Measurements from ENCODE around the gene ATP5F1E. TPM values are rescaled to one million over a fixed set of nuclear protein-coding genes. Genes with fewer than 3 reads are reported as not detected.

Gene ATP5F1E
- total and polyA plus RNA-seq, 10 of the 15 experiments (the other 5 are each of a cell fraction or from before 2014, with no cell fraction given): 49.0 to 407 (median 117) TPM

DNA sequence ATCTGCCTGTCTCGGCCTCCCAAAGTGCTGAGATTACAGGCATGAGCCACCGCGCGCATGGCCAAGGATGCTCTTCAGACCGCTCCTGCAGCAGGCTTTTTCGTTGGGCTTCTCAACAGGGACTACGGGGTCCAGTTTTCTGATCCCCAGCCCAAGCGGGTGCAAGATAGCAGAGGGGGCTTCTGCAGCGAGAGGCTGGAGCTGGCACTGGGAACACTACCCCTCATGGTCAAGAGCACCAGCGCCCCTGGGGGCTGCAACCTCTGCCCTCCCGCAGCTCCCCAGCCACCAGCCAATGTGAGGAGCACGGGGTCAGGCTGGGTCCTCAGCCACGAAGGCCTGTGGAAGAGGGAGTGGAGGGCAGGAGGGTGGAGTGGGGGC lies 31.1 kb downstream of the ATP5F1E start:
- POLR2A ChIA-PET: interaction anchor here (0.7 kb wide), 1 partner anchor 28 kb away, joined by 8 read pairs; no protein-coding TSS in a partner anchor
- DNase-seq (ENCODE audit: low read depth, low spot score) (no peak), FAIRE-seq (no peak), ATAC-seq (no peak)
- no peak overlapping the region for H3K9ac ChIP-seq (ENCODE audit: control insufficient read depth, insufficient read depth, low read length)
- H3K27me3 ChIP-seq (replicated peaks in 1 of 2; ENCODE audit: control insufficient read depth in 2 of 2, insufficient read depth in 2 of 2, low read length in 1 of 2): no peaks in the 10 kb centered on the region
- WGBS (ENCODE audit: insufficient coverage, insufficient replicate concordance, low lambda C conversion rate, missing lambda C conversion rate): 88% methylated on average over 13 of the region's 13 CpGs
- H3K4me2 ChIP-seq (ENCODE audit: control insufficient read depth, insufficient read depth): no peak overlapping the region
- no peak overlapping the region for H2AFZ ChIP-seq (ENCODE audit: control insufficient read depth, low read depth, low read length)
- no TSS peak for BruUV-seq (replicated peaks)
- in situ Hi-C loops (cut with MboI): loop anchor here (10.0 kb wide), 2 partner anchors 546 to 1606 kb away; partner anchors contain the start of gene RBM38
- no peak overlapping the region for H3K27ac ChIP-seq (ENCODE audit: control insufficient read depth, insufficient read depth)
- H3K9me3 ChIP-seq (replicated peaks; ENCODE audit: control insufficient read depth, insufficient read depth, low read length): no peaks in the 10 kb centered on the region
- TF ChIP-seq ZNF384 (IDR thresholded peaks at IDR 0.05; ENCODE audit: borderline replicate concordance, low read depth, low read length): no peak
- no peak overlapping the region for H3K4me3 ChIP-seq
- peaks cover 42% of the 10 kb centered on the region for H3K79me2 ChIP-seq (ENCODE audit: control insufficient read depth, insufficient read depth, low read length)
- SMC1A ChIA-PET (ENCODE audit: uncharacterized antibody, unreplicated experiment): no interaction called here
- RAD21 ChIA-PET (ENCODE audit: unreplicated experiment): no interaction called here
- peaks cover 20% of the 10 kb centered on the region for H3K4me1 ChIP-seq (ENCODE audit: control insufficient read depth, insufficient read depth, low read length)
- peaks cover 31 to 44% of the 10 kb centered on the region in 2 experiments for H3K36me3 ChIP-seq (ENCODE audit: control insufficient read depth in 2 of 2, insufficient read depth in 2 of 2, low read length in 1 of 2)
- intact Hi-C loops (cut with micrococcal nuclease; ENCODE audit: unreplicated experiment): no loop called here
- CTCF ChIA-PET: no interaction called here
- H4K20me1 ChIP-seq (ENCODE audit: control insufficient read depth, insufficient read depth): peaks cover 5% of the 10 kb centered on the region

DNA sequence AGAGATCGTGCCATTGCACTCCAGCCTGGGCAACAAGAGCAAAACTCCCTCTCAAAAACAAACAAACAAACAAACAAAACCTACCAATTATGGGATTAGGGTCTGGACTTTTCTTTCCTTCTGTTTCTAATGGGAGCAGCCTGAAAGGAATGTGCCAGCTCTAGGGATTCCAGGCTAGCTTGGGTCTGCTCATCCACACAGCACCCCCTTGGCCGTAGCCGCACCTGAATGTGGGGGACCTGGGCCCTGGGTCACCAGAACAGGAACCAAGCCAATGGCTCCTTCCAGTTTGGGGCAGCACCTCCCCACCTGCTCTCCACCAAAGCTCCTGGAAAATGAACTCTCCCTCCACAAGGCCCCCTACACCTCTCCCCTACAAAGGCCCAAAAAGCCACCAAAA lies 31.8 kb downstream of the ATP5F1E start:
- Histone ChIP-seq H3K79me2 (ENCODE audit: control insufficient read depth, insufficient read depth, low read length) (peaks cover 35% of the 10 kb centered on the region), H3K36me3 (ENCODE audit: control insufficient read depth in 2 of 2, insufficient read depth in 2 of 2, low read length in 1 of 2) (peaks cover 35 to 52% of the 10 kb centered on the region in 2 experiments), H3K4me3 (no peak overlapping the region), H3K4me1 (ENCODE audit: control insufficient read depth, insufficient read depth, low read length) (peaks cover 20% of the 10 kb centered on the region), H3K27ac (ENCODE audit: control insufficient read depth, insufficient read depth) (no peak overlapping the region), H4K20me1 (ENCODE audit: control insufficient read depth, insufficient read depth) (peaks cover 5% of the 10 kb centered on the region), H3K9me3 (replicated peaks; ENCODE audit: control insufficient read depth, insufficient read depth, low read length) (no peaks in the 10 kb centered on the region), H2AFZ (ENCODE audit: control insufficient read depth, low read depth, low read length) (no peak overlapping the region), H3K4me2 (ENCODE audit: control insufficient read depth, insufficient read depth) (no peak overlapping the region), H3K27me3 (replicated peaks in 1 of 2; ENCODE audit: control insufficient read depth in 2 of 2, insufficient read depth in 2 of 2, low read length in 1 of 2) (no peaks in the 10 kb centered on the region), H3K9ac (ENCODE audit: control insufficient read depth, insufficient read depth, low read length) (no peak overlapping the region)
- TF ChIP-seq POLR2A (IDR thresholded peaks at IDR 0.05; ENCODE audit: low read depth, low read length) (peak; percentile 51), ZBTB40 (IDR thresholded peaks at IDR 0.05; ENCODE audit: borderline replicate concordance) (no peak)
- ChIA-PET CTCF (no interaction called here), POLR2A (no interaction called here), SMC1A (ENCODE audit: uncharacterized antibody, unreplicated experiment) (no interaction called here), RAD21 (ENCODE audit: unreplicated experiment) (no interaction called here)
- FAIRE-seq (no peak), ATAC-seq (no peak), DNase-seq (ENCODE audit: low read depth, low spot score) (no peak)
- intact Hi-C loops (cut with micrococcal nuclease; ENCODE audit: unreplicated experiment): no loop called here
- no TSS peak for BruUV-seq (replicated peaks)
- WGBS (ENCODE audit: insufficient coverage, insufficient replicate concordance, low lambda C conversion rate, missing lambda C conversion rate): 83% methylated on average over 3 of the region's 3 CpGs
- in situ Hi-C loops (cut with MboI): loop anchor here (10.0 kb wide), 2 partner anchors 546 to 1606 kb away; partner anchors contain the start of gene RBM38

All from GM12878 (cell line).